Right cardiac atrium (tissue), 5 donors: ENCODE measurements around the gene AADACL2. TPM values are rescaled to one million over a fixed set of nuclear protein-coding genes. Genes with fewer than 3 reads are reported as not detected.

Experiments used
- ATAC-seq, 2 donors: fragments of 200-7000 bp; cut with Tn5 transposase; one replicate each; pipeline versions ENCODE4 v1.8.0 to v1.9.1; 2020; ENCODE audit warnings: moderate library complexity in 2 of 2, mild to moderate bottlenecking in 1 of 2
- DNase-seq, 3 donors: peaks; one replicate each; pipeline ENCODE4 v3.0.0-alpha.2; 2020
- H3K27ac ChIP-seq: one replicate; pipeline ENCODE4 v1.5.1; 2013; ENCODE audit warnings: mild to moderate bottlenecking, low read length, control low read depth, moderate library complexity
- H3K27me3 ChIP-seq: one replicate; pipeline ENCODE4 v1.6.1; 2013; ENCODE audit not compliant: control insufficient read depth, insufficient read depth
- H3K4me1 ChIP-seq: one replicate; pipeline ENCODE4 v1.6.1; 2013; ENCODE audit warnings: low read length; ENCODE audit not compliant: control insufficient read depth, insufficient read depth
- H3K4me3 ChIP-seq: one replicate; pipeline ENCODE4 v1.5.1; 2013; ENCODE audit warnings: low read length, control low read depth
- H3K9me3 ChIP-seq: one replicate; pipeline ENCODE4 v1.6.1; 2013; ENCODE audit warnings: low read length; ENCODE audit not compliant: control insufficient read depth
- WGBS: extraction: QIAGEN DNeasy Blood & Tissue Kit; methylation state at CpG from one replicate; pipeline ENCODE4 v1.1.7; 2013; 5-methylcytosine and 5-hydroxymethylcytosine counted together
- intact Hi-C, 4 donors: fragments of 100-400 bp; cut with DNase I; formaldehyde crosslinking; loops; one replicate each; pipeline versions ENCODE4 v1.11.0 to v1.14.0; 2022 to 2023
- long read RNA-seq, 4 donors: library from polyadenylated mRNA; unstranded; transcript quantifications; one replicate each; pipeline ENCODE4 v2.0.0, GENCODE V29; 2020 to 2021
- polyA plus RNA-seq: library from polyadenylated mRNA; stranded (reverse); fragments of 200-250 nt; gene quantifications from one replicate; pipeline ENCODE4 v1.2.3, GENCODE V29; 2013
- total RNA-seq, 4 donors: library from RNA; stranded (reverse); fragmentation: NEBNext Ultra II Directional; extraction: Animal tissue kit (Norgen Biotek cat#: 25700); gene quantifications; one replicate each; pipeline ENCODE4 v1.2.1, GENCODE V29; 2021
- donor health status: healthy with polysubstance abuse.
- donor health status: DM: no; HTN: yes; CAD: no.
- donor health status: DM: no; HTN: no; CAD: no.
- donor health status: DM: no; HTN: yes; CAD: no; lungs with severe emphysema.
- donor health status: DM: yes; HTN: yes; CAD: no.

AADACL2 gene
- total RNA-seq, result not detected
- 0.05 TPM for polyA plus RNA-seq
- long read RNA-seq, donor 1, result 0 reads
- long read RNA-seq, donor 2, result 0 reads
- long read RNA-seq, donor 3, result 0 reads
- long read RNA-seq, donor 4, result 0 reads

GRCh38 chr3:151733613-151734012 is at the start of gene AADACL2:
Gene AADACL2, plus strand, starts transcription at chr3:151733927. Its CDS starts 109 bp downstream, at chr3:151734036.
- intact Hi-C loops, result no loop called here
- ATAC-seq, result no peak
- 85% methylated on average over 1 of the region's 1 CpG for WGBS

DNA sequence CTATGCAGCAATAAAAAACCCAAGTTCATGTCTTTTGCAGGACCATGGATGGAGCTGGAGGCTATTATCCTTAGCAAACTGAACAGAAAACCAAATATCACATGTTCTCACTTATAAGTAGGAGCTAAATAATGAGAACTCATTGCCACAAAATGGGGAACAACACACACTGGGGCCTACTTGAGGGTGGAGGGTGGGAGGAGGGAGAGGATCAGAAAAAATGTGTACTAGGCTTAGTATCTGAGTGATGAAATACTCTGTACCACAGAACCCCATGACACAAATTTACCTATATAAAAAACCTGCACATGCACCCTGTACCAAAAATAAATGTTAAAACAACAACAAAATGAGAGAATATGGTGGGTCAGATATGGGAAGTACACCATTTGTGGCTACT is 49.6 kb upstream of the AADACL2 start:
- ATAC-seq, result no peak
- no peaks in the 10 kb centered on the region for H3K27me3 ChIP-seq
- intact Hi-C loops, result no loop called here
- H3K27ac ChIP-seq, result no peak overlapping the region
- peaks cover 4% of the 10 kb centered on the region for H3K4me1 ChIP-seq
- no peaks in the 10 kb centered on the region for H3K9me3 ChIP-seq
- no peak for DNase-seq
- H3K4me3 ChIP-seq, result no peak overlapping the region

More at GRCh38 chr3:151733613-151734012, at the start of gene AADACL2:
- no peak for DNase-seq
- no peaks in the 10 kb centered on the region for H3K27me3 ChIP-seq
- no peaks in the 10 kb centered on the region for H3K4me1 ChIP-seq
- H3K9me3 ChIP-seq, result no peaks in the 10 kb centered on the region
- no peak within 1 kb of the TSS for H3K4me3 ChIP-seq
- H3K27ac ChIP-seq, result no peak within 1 kb of the TSS

DNA sequence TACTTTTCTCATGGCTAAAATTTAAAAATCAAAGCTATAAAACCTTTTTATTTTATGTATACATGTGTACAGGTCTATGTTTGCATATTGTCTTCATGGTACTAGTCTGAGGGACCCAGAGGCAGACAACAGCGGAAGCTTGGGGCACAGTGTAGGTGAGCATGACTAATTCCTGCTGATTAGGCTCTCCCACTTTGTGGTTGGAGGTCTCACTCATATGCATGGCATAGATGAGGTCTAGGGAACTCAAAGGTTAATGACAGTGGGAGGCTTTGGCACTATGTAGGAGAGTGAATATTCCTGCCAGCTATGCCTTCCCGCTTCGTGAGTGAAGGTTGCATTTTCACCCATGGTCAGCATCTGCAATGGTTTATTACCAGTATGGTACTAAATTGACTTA is 47.5 kb upstream of the AADACL2 start:
- no peak for DNase-seq
- 84% methylated on average over 3 of the region's 3 CpGs for WGBS

DNA sequence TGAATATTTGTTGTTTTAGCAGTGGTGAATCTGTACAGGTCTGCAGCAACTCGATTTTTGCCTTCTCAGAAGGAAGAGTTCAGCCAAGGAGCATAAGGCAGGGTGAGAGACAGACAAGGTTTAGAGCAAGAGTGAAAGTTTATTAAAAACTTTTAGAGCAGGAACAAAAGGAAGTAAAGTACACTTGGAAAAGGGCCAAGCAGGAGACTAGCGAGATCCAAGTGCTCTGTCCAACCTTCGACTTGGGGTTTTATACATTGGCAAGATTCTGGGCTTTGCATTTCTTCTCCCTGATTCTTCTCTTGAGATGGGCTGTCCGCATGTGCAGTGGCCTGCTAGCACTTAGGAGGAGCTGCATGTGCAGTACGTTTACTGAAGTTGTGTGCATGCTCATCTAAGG is 46.7 kb upstream of the AADACL2 start:
- Histone ChIP-seq H3K4me3 (no peak overlapping the region), H3K4me1 (peaks cover 4% of the 10 kb centered on the region), H3K9me3 (no peaks in the 10 kb centered on the region), H3K27ac (no peak overlapping the region), H3K27me3 (no peaks in the 10 kb centered on the region)
- WGBS, result 28% methylated on average over 5 of the region's 5 CpGs
- DNase-seq (no peak), ATAC-seq (no peak)
- intact Hi-C loops, result no loop called here

More for the DNA sequence above, 47.5 kb upstream of the AADACL2 start:
- no peaks in the 10 kb centered on the region for H3K27me3 ChIP-seq
- H3K9me3 ChIP-seq, result no peaks in the 10 kb centered on the region
- H3K4me3 ChIP-seq, result no peak overlapping the region
- H3K4me1 ChIP-seq, result peaks cover 4% of the 10 kb centered on the region
- no peak overlapping the region for H3K27ac ChIP-seq
- intact Hi-C loops, result no loop called here
- ATAC-seq, result no peak

DNA sequence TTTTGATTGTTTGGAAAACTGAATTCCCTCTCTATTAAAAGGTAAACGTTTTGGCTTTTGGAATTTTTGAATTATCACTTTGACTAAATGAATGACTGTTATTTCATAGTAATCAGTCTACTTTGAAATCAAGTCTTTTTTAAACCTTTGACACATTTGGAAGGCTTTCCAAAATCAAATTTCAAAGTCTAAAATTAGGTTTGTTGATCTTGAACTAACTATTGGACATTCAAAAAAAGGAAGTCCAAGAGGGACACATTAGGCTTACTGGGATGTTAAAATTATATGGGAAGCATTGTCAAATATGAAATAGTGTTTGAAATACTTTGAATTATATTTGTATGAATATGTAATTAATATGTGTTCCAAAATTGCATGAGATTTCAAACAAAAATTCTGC is 45.2 kb upstream of the AADACL2 start:
- Histone ChIP-seq H3K27me3 (no peaks in the 10 kb centered on the region), H3K9me3 (no peaks in the 10 kb centered on the region), H3K4me1 (peaks cover 4% of the 10 kb centered on the region), H3K27ac (no peak overlapping the region), H3K4me3 (no peak overlapping the region)
- intact Hi-C loops, result no loop called here
- DNase-seq (no peak), ATAC-seq (no peak)
- 35% methylated on average over 1 of the region's 1 CpG for WGBS

- Histone ChIP-seq H3K4me1 (peaks cover 4% of the 10 kb centered on the region), H3K9me3 (no peaks in the 10 kb centered on the region), H3K27me3 (no peaks in the 10 kb centered on the region), H3K4me3 (no peak overlapping the region), H3K27ac (no peak overlapping the region)
- ATAC-seq (no peak), DNase-seq (no peak)
- WGBS, result 88% methylated on average over 1 of the region's 1 CpG
- intact Hi-C loops, result no loop called here
These were observed 43.1 kb upstream of the AADACL2 start for GRCh38 chr3:151690645-151691044.

DNA sequence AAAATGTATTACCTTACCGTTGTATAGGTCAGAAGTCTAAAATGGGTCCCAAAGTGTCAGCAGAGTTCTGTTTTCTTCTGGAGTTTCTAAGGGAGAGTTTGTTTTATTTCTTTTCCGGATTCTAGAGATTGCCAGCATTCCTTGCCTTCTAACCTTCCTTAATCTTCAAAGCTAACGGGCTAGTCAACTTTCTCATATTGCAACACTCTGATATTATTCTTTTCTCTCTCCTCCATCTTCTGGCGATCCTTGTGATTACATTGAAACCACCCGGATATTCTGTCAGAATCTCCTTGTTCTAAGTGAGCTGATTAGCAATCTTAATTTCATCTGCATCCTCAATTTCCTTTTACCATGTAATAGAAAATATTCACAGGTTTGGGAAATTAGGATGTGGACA is 36.2 kb upstream of the AADACL2 start:
- peaks cover 3% of the 10 kb centered on the region for H3K9me3 ChIP-seq
- no peaks in the 10 kb centered on the region for H3K4me1 ChIP-seq
- 55% methylated on average over 5 of the region's 5 CpGs for WGBS
- no peak overlapping the region for H3K4me3 ChIP-seq
- ATAC-seq (no peak), DNase-seq (no peak)
- H3K27ac ChIP-seq, result no peak overlapping the region
- no peaks in the 10 kb centered on the region for H3K27me3 ChIP-seq
- intact Hi-C loops, result no loop called here

DNA sequence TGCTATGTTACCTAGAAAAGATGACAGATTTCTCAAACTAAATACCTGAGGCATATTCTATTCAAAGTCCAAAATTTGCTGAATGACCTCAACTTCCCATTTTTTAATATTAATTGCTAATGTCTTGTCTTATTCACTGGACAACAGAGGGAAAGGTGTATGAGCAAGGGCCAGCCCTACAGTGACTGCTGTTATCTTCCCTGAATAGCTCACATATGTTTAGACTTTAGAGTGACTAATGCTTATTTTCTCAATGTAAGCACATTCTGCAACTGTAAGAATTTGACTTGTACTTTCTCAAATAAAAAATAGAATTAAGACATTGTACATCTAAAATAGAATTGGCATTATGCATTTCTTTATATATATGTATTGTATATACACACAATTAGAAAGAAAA is 26.5 kb upstream of the AADACL2 start:
- DNase-seq, result no peak
- intact Hi-C loops, result no loop called here
- H3K4me3 ChIP-seq, result no peak overlapping the region

GRCh38 chr3:151708868-151709267 is 24.9 kb upstream of the AADACL2 start:
- ATAC-seq, result no peak
- WGBS, result 85% methylated on average over 1 of the region's 1 CpG
- intact Hi-C loops, result no loop called here

More for the DNA sequence above, 26.5 kb upstream of the AADACL2 start:
- no peak overlapping the region for H3K27ac ChIP-seq
- no peaks in the 10 kb centered on the region for H3K4me1 ChIP-seq
- H3K27me3 ChIP-seq, result no peaks in the 10 kb centered on the region
- ATAC-seq, result no peak
- no peaks in the 10 kb centered on the region for H3K9me3 ChIP-seq

GRCh38 chr3:151709847-151710246 is 23.9 kb upstream of the AADACL2 start:
- Histone ChIP-seq H3K27ac (no peak overlapping the region), H3K4me1 (no peaks in the 10 kb centered on the region), H3K27me3 (no peaks in the 10 kb centered on the region), H3K4me3 (no peak overlapping the region), H3K9me3 (no peaks in the 10 kb centered on the region)
- 68% methylated on average over 1 of the region's 1 CpG for WGBS
- ATAC-seq (no peak), DNase-seq (no peak)
- intact Hi-C loops, result no loop called here

More at GRCh38 chr3:151708868-151709267, 24.9 kb upstream of the AADACL2 start:
- H3K4me3 ChIP-seq, result no peak overlapping the region
- no peaks in the 10 kb centered on the region for H3K9me3 ChIP-seq
- no peak overlapping the region for H3K27ac ChIP-seq
- DNase-seq, result no peak
- no peaks in the 10 kb centered on the region for H3K4me1 ChIP-seq
- H3K27me3 ChIP-seq, result no peaks in the 10 kb centered on the region

DNA sequence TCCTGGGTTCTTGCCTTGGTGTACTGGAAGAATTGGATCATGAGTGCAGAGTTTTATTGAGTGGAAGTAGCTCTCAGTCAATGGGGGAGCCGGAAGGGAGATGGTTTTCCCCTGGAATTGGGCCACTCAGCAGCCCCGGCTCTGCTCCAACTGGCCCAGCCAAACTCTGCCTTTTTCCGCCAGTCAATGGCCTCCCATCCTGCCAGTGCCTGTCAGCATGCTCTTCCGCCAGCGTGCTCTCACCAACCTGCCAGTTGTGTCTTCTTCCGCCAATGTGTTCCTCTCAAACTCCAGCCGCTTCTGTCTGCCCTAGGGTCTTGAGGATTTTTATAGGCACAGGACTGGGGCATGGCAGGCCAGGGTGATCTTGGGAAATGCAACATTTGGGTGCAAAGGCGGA is 12.4 kb upstream of the AADACL2 start:
- ATAC-seq, result no peak
- H3K4me1 ChIP-seq, result no peaks in the 10 kb centered on the region
- 95% methylated on average over 8 of the region's 8 CpGs for WGBS

DNA sequence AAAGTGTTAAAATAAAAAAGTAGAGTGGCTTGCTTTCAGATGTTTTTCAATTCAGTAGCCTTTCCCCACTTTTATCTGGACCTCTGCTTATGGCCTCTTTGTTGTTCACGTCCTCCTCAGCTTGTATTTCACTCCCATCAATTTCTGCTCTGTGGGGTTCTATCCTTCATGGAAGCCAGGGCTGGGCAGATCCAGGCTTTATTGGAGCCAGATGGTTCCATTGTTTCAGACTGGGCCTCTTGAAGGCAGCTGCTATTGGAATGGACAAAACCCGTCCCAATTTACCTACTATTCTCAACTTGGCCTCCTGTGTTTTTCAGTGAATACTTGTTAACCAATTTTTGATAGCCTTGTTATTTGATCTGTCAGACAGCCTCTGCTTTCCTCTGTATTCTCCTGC is 10.9 kb upstream of the AADACL2 start:
- intact Hi-C loops, result no loop called here
- Histone ChIP-seq H3K27ac (no peak overlapping the region), H3K9me3 (no peaks in the 10 kb centered on the region), H3K4me3 (no peak overlapping the region), H3K27me3 (no peaks in the 10 kb centered on the region), H3K4me1 (no peaks in the 10 kb centered on the region)
- DNase-seq, result no peak
- ATAC-seq, result no peak
- WGBS, result 76% methylated on average over 2 of the region's 2 CpGs

More for the DNA sequence above, 12.4 kb upstream of the AADACL2 start:
- intact Hi-C loops, result no loop called here
- no peak overlapping the region for H3K4me3 ChIP-seq
- H3K27me3 ChIP-seq, result no peaks in the 10 kb centered on the region
- H3K9me3 ChIP-seq, result no peaks in the 10 kb centered on the region
- no peak for DNase-seq
- H3K27ac ChIP-seq, result no peak overlapping the region
